Neural progenitor cell (in vitro differentiated cells): ENCODE measurements around the gene ELANE.

ENCODE experiments used
- EZH2 ChIP-seq: fragments of 200-600 bp; sonication (generic); IDR thresholded peaks from 2 replicates; pipeline ENCODE4 v1.6.1; 2017; ENCODE audit warnings: antibody characterized with exemption, mild to moderate bottlenecking, moderate library complexity
- EZH2phosphoT487 ChIP-seq: fragments of 200-600 bp; sonication (generic); IDR thresholded peaks from 2 replicates; pipeline ENCODE4 v1.6.1; 2017; ENCODE audit warnings: antibody characterized with exemption
- TF ChIP-seq, protein P1 (sequence below): fragments of 200-600 bp; sonication (generic); IDR thresholded peaks from 2 replicates; pipeline ENCODE4 v1.5.1; 2017; ENCODE audit warnings: antibody characterized with exemption, mild to moderate bottlenecking

- TF ChIP-seq, protein P1, sequence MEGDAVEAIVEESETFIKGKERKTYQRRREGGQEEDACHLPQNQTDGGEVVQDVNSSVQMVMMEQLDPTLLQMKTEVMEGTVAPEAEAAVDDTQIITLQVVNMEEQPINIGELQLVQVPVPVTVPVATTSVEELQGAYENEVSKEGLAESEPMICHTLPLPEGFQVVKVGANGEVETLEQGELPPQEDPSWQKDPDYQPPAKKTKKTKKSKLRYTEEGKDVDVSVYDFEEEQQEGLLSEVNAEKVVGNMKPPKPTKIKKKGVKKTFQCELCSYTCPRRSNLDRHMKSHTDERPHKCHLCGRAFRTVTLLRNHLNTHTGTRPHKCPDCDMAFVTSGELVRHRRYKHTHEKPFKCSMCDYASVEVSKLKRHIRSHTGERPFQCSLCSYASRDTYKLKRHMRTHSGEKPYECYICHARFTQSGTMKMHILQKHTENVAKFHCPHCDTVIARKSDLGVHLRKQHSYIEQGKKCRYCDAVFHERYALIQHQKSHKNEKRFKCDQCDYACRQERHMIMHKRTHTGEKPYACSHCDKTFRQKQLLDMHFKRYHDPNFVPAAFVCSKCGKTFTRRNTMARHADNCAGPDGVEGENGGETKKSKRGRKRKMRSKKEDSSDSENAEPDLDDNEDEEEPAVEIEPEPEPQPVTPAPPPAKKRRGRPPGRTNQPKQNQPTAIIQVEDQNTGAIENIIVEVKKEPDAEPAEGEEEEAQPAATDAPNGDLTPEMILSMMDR, result no peak
- TF ChIP-seq EZH2 (no peak), EZH2phosphoT487 (no peak)
Observed at GRCh38 chr19:814152-815078, 37.7 kb upstream of the ELANE start.
